IMR-90 (cell line): ENCODE results near the gene IRF4. TPM values are rescaled to one million over a fixed set of nuclear protein-coding genes. Genes with fewer than 3 reads are reported as not detected.

Experiments used
- ATAC-seq: fragments of 200-7000 bp; cut with Tn5 transposase; 2 replicates; pipeline ENCODE4 v1.9.1; 2020; ENCODE audit warnings: low read depth, mild to moderate bottlenecking, moderate library complexity
- BruUV-seq: library from RNA; stranded (reverse); fragments of 400-500 nt; replicated peaks from 2 replicates; lab custom pipeline; 2021; lab: Mats Ljungman, UMichigan
- CTCF ChIA-PET: fragments of 300-600 bp; formaldehyde crosslinking; extraction: SDS; loops from one replicate; lab custom pipeline; 2021; ENCODE audit warnings: antibody characterized with exemption; lab: Yijun Ruan, JAX
- POLR2A ChIA-PET: fragments of 300-600 bp; sonication (Branson Sonifier 250); formaldehyde crosslinking; loops from one replicate; lab custom pipeline; 2022; ENCODE audit warnings: antibody characterized with exemption; ENCODE audit not compliant: unreplicated experiment; lab: Charles Lee
- DNase-seq: peaks from one replicate; pipeline ENCODE4 v3.0.0; 2013
- H2AFZ ChIP-seq: replicated peaks from 2 replicates; pipeline ENCODE3; 2013; ENCODE audit warnings: low read length, mild to moderate bottlenecking; ENCODE audit not compliant: poor library complexity
- H2AK5ac ChIP-seq: 2 replicates; pipeline ENCODE4 v1.6.1; 2013; ENCODE audit warnings: low read depth, low read length, inconsistent platforms
- H2AK9ac ChIP-seq: replicated peaks from 2 replicates; pipeline ENCODE3; 2013; ENCODE audit warnings: mild to moderate bottlenecking, low read depth, low read length, moderate library complexity; ENCODE audit not compliant: poor library complexity
- H2BK120ac ChIP-seq: 2 replicates; pipeline ENCODE4 v1.6.1; 2013; ENCODE audit warnings: low read depth, low read length, inconsistent platforms
- H2BK15ac ChIP-seq: 3 replicates; pipeline ENCODE4 v1.6.1; 2013; ENCODE audit warnings: low read depth, low read length, inconsistent platforms
- H2BK20ac ChIP-seq: 2 replicates; pipeline ENCODE4 v1.6.1; 2013; ENCODE audit warnings: low read depth, mild to moderate bottlenecking, inconsistent platforms, low read length, moderate library complexity
- H2BK5ac ChIP-seq: 2 replicates; pipeline ENCODE4 v1.6.1; 2013; ENCODE audit warnings: mild to moderate bottlenecking, low read depth, low read length, inconsistent platforms; ENCODE audit not compliant: poor library complexity, severe bottlenecking
- H3K14ac ChIP-seq: replicated peaks from 2 replicates; pipeline ENCODE4 v1.6.1; 2013; ENCODE audit warnings: low read depth, low read length, inconsistent platforms
- H3K18ac ChIP-seq: 2 replicates; pipeline ENCODE4 v1.6.1; 2013; ENCODE audit warnings: low read depth, low read length, control low read depth
- H3K23ac ChIP-seq: 2 replicates; pipeline ENCODE4 v1.6.1; 2013; ENCODE audit warnings: low read depth, low read length, inconsistent platforms
- H3K27ac ChIP-seq: 2 replicates; pipeline ENCODE4 v1.5.1; 2013; ENCODE audit warnings: mild to moderate bottlenecking, control low read depth, low read length; ENCODE audit not compliant: insufficient read depth
- H3K27me3 ChIP-seq: 2 replicates; pipeline ENCODE4 v1.6.1; 2013; ENCODE audit warnings: low read length; ENCODE audit not compliant: control insufficient read depth, insufficient read depth
- H3K36me3 ChIP-seq: 2 replicates; pipeline ENCODE4 v1.6.1; 2013; ENCODE audit warnings: low read length, mixed read lengths; ENCODE audit not compliant: control insufficient read depth, insufficient read depth
- H3K4ac ChIP-seq: 2 replicates; pipeline ENCODE4 v1.6.1; 2013; ENCODE audit warnings: low read depth, low read length, inconsistent platforms
- H3K4me1 ChIP-seq: 2 replicates; pipeline ENCODE4 v1.6.1; 2013; ENCODE audit warnings: low read length, mixed read lengths; ENCODE audit not compliant: control insufficient read depth, insufficient read depth
- H3K4me2 ChIP-seq: 2 replicates; pipeline ENCODE4 v1.6.1; 2013; ENCODE audit warnings: low read depth, mild to moderate bottlenecking, control low read depth, low read length, moderate library complexity
- H3K4me3 ChIP-seq: 2 replicates; pipeline ENCODE4 v1.5.1; 2013; ENCODE audit warnings: low read depth, mild to moderate bottlenecking, control low read depth, low read length, moderate library complexity; ENCODE audit not compliant: insufficient read depth
- H3K56ac ChIP-seq: 2 replicates; pipeline ENCODE4 v1.6.1; 2013; ENCODE audit warnings: low read length, inconsistent platforms; ENCODE audit not compliant: insufficient read depth; ENCODE audit errors: extremely low read depth
- H3K79me1 ChIP-seq, 2 experiments: 2 replicates each; pipeline ENCODE4 v1.6.1; 2013; ENCODE audit warnings: low read length in 2 of 2, inconsistent platforms in 1 of 2, low read depth in 1 of 2
- H3K9ac ChIP-seq: 2 replicates; pipeline ENCODE4 v1.6.1; 2013; ENCODE audit warnings: low read depth, low read length, control low read depth
- H3K9me1 ChIP-seq: 2 replicates; pipeline ENCODE4 v1.6.1; 2013; ENCODE audit warnings: low read length, inconsistent platforms; ENCODE audit not compliant: insufficient read depth
- H3K9me3 ChIP-seq: 2 replicates; pipeline ENCODE4 v1.6.1; 2013; ENCODE audit warnings: low read length; ENCODE audit not compliant: control insufficient read depth, insufficient read depth
- H4K20me1 ChIP-seq: 2 replicates; pipeline ENCODE4 v1.6.1; 2013; ENCODE audit warnings: low read length, inconsistent platforms; ENCODE audit not compliant: insufficient read depth
- H4K5ac ChIP-seq: 2 replicates; pipeline ENCODE4 v1.6.1; 2013; ENCODE audit warnings: mild to moderate bottlenecking, low read depth, low read length, control low read depth
- H4K8ac ChIP-seq, 2 experiments: 2 replicates each; pipeline ENCODE4 v1.6.1; 2013; ENCODE audit warnings: low read depth in 2 of 2, low read length in 2 of 2, control low read depth in 1 of 2, inconsistent platforms in 1 of 2
- H4K91ac ChIP-seq: 2 replicates; pipeline ENCODE4 v1.6.1; 2013; ENCODE audit warnings: low read depth, low read length, inconsistent platforms; ENCODE audit not compliant: insufficient read depth
- CEBPB ChIP-seq: IDR thresholded peaks from 2 replicates; pipeline ENCODE4 v1.6.1; 2012; ENCODE audit warnings: low read depth, low read length, improper control_type of control experiment
- CHD1 ChIP-seq: IDR thresholded peaks from 2 replicates; pipeline ENCODE4 v1.6.1; 2012; ENCODE audit warnings: low read depth, low read length, improper control_type of control experiment
- FOS ChIP-seq: fragments of 150-350 bp; IDR thresholded peaks from 2 replicates; pipeline ENCODE4 v1.6.1; 2016; ENCODE audit warnings: low read depth, low read length
- MAZ ChIP-seq: IDR thresholded peaks from 2 replicates; pipeline ENCODE4 v1.6.1; 2012; ENCODE audit warnings: low read depth, mild to moderate bottlenecking, low read length, improper control_type of control experiment, moderate library complexity, borderline replicate concordance
- MXI1 ChIP-seq: IDR thresholded peaks from 2 replicates; pipeline ENCODE4 v1.6.1; 2012; ENCODE audit warnings: low read depth, mild to moderate bottlenecking, low read length, moderate library complexity, borderline replicate concordance
- NFE2L2 ChIP-seq: fragments of 150-350 bp; IDR thresholded peaks from 2 replicates; pipeline ENCODE4 v1.6.1; 2016; ENCODE audit warnings: low read depth, mild to moderate bottlenecking, low read length
- POLR2A ChIP-seq: IDR thresholded peaks from 2 replicates; pipeline ENCODE4 v1.6.1; 2012; ENCODE audit warnings: mild to moderate bottlenecking, low read depth, low read length
- RAD21 ChIP-seq: IDR thresholded peaks from 2 replicates; pipeline ENCODE4 v1.6.1; 2012; ENCODE audit warnings: low read length, improper control_type of control experiment
- RCOR1 ChIP-seq: IDR thresholded peaks from 2 replicates; pipeline ENCODE4 v1.6.1; 2012; ENCODE audit warnings: mild to moderate bottlenecking, low read length, improper control_type of control experiment; ENCODE audit not compliant: insufficient replicate concordance
- RFX5 ChIP-seq: IDR thresholded peaks from 2 replicates; pipeline ENCODE4 v1.8.0; 2012; ENCODE audit warnings: low read depth, mild to moderate bottlenecking, low read length, moderate library complexity
- SMC3 ChIP-seq: fragments of 150-350 bp; IDR thresholded peaks from 2 replicates; pipeline ENCODE4 v1.6.1; 2016; ENCODE audit warnings: low read depth, mild to moderate bottlenecking, antibody characterized with exemption, low read length, moderate library complexity
- WGBS, 2 experiments: methylation state at CpG; one replicate each; pipeline versions ENCODE4 v1.1.5 to v1.1.7; 2013; ENCODE audit warnings: missing lambda C conversion rate in 2 of 2; ENCODE audit not compliant: insufficient read length in 1 of 2; ENCODE audit errors: extremely low coverage in 2 of 2; 5-methylcytosine and 5-hydroxymethylcytosine counted together
- dilution Hi-C: fragments of 300-500 bp; cut with HindIII; formaldehyde crosslinking; loops from one replicate; pipeline ENCODE4 v1.14.3; 2018; ENCODE audit warnings: low sequenced_read_pairs; ENCODE audit not compliant: unreplicated experiment
- in situ Hi-C: fragments of 300-500 bp; cut with MboI; formaldehyde crosslinking; loops from 3 replicates; pipeline ENCODE4 v1.14.3; 2019; ENCODE audit warnings: low sequenced_read_pairs, inconsistent platforms, mixed read lengths
- intact Hi-C: fragments of 100-400 bp; cut with micrococcal nuclease; formaldehyde crosslinking; loops from 2 replicates; pipeline ENCODE4 v1.10.0; 2022
- polyA plus RNA-seq, 3 experiments: library from polyadenylated mRNA; depleted of rRNA; stranded (reverse); fragments of >200 nt; gene quantifications; 2 replicates each; pipeline ENCODE4 v1.2.3, GENCODE V29; 2012; ENCODE audit warnings: low replicate concordance in 1 of 3
- total RNA-seq: library from RNA; depleted of rRNA; stranded (reverse); fragments of >200 nt; gene quantifications from 2 replicates; pipeline ENCODE4 v1.2.3, GENCODE V29; 2012
- TF ChIP-seq, protein P1 (sequence below): fragments of 150-350 bp; IDR thresholded peaks from 2 replicates; pipeline ENCODE4 v1.6.1; 2016; ENCODE audit warnings: low read depth, mild to moderate bottlenecking, low read length, moderate library complexity, borderline replicate concordance
- TF ChIP-seq, protein P2 (sequence below): conservative IDR thresholded peaks from 2 replicates; pipeline ENCODE4 v1.5.1; 2012; ENCODE audit warnings: mild to moderate bottlenecking, low read depth, low read length, improper control_type of control experiment

Gene IRF4
- total and polyA plus RNA-seq, 2 of the 4 experiments (the other 2 are of a cell fraction) = not detected

DNA sequence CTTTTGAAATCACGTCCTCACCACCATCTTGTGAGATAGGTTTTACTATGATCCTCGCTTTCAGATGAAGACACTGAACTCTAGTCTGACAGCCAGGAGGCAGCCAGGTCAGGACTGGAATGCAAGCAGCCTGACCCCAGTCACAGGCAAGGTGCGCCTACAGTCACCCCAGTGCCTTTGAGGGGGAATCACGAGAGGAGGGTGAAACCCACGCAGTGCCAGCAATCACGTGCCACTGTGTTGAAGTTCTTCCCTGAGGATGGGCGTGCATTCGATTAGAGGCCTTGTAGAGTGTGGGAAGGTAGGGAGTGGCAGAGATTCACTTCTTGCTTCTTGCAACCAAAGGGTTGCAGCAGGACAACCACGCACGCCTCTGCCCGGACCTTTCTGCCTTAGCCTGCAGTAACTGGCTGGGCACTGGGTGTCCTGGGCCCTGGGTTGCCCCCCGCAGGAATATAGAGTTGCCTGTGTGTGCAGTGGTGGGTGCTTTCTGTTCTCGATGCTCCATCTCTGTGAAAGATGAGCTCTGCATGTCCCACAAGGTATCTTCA is 33.7 kb upstream of the IRF4 start:
- no peak overlapping the region for H2BK120ac ChIP-seq
- ChIA-PET CTCF (no interaction called here), POLR2A (no interaction called here)
- H3K9ac ChIP-seq = no peak overlapping the region
- DNase-seq (no peak), ATAC-seq (no peak)
- no peaks in the 10 kb centered on the region for H3K4me1 ChIP-seq
- H4K5ac ChIP-seq = no peak overlapping the region
- no peaks in the 10 kb centered on the region for H3K27me3 ChIP-seq
- H3K23ac ChIP-seq = no peak overlapping the region
- H3K4ac ChIP-seq = no peak overlapping the region
- H2AFZ ChIP-seq = no peak overlapping the region
- no peaks in the 10 kb centered on the region for H3K36me3 ChIP-seq
- H3K56ac ChIP-seq = no peak overlapping the region
- H3K9me1 ChIP-seq = no peaks in the 10 kb centered on the region
- intact Hi-C loops = no loop called here
- H4K8ac ChIP-seq = no peak overlapping the region
- TF ChIP-seq FOS (no peak), MAZ (no peak), SMC3 (no peak), RCOR1 (no peak), CEBPB (no peak), POLR2A (no peak), RAD21 (no peak), MXI1 (no peak), CHD1 (no peak), NFE2L2 (no peak), RFX5 (no peak)
- TF ChIP-seq, protein P1, sequence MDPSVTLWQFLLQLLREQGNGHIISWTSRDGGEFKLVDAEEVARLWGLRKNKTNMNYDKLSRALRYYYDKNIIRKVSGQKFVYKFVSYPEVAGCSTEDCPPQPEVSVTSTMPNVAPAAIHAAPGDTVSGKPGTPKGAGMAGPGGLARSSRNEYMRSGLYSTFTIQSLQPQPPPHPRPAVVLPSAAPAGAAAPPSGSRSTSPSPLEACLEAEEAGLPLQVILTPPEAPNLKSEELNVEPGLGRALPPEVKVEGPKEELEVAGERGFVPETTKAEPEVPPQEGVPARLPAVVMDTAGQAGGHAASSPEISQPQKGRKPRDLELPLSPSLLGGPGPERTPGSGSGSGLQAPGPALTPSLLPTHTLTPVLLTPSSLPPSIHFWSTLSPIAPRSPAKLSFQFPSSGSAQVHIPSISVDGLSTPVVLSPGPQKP = no peak
- TF ChIP-seq, protein P2, sequence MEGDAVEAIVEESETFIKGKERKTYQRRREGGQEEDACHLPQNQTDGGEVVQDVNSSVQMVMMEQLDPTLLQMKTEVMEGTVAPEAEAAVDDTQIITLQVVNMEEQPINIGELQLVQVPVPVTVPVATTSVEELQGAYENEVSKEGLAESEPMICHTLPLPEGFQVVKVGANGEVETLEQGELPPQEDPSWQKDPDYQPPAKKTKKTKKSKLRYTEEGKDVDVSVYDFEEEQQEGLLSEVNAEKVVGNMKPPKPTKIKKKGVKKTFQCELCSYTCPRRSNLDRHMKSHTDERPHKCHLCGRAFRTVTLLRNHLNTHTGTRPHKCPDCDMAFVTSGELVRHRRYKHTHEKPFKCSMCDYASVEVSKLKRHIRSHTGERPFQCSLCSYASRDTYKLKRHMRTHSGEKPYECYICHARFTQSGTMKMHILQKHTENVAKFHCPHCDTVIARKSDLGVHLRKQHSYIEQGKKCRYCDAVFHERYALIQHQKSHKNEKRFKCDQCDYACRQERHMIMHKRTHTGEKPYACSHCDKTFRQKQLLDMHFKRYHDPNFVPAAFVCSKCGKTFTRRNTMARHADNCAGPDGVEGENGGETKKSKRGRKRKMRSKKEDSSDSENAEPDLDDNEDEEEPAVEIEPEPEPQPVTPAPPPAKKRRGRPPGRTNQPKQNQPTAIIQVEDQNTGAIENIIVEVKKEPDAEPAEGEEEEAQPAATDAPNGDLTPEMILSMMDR = no peak
- H2BK20ac ChIP-seq = no peak overlapping the region
- no peak overlapping the region for H4K91ac ChIP-seq
- no peak overlapping the region for H2AK5ac ChIP-seq
- H2AK9ac ChIP-seq = no peak overlapping the region
- H3K14ac ChIP-seq = no peak overlapping the region
- in situ Hi-C loops = no loop called here
- H3K27ac ChIP-seq = no peak overlapping the region
- no peaks in the 10 kb centered on the region for H4K20me1 ChIP-seq
- no peak overlapping the region for H3K4me2 ChIP-seq
- H3K9me3 ChIP-seq = peaks cover 17% of the 10 kb centered on the region; the same call in 1 of the 2 replicates
- no peak overlapping the region for H3K18ac ChIP-seq
- dilution Hi-C loops = no loop called here
- H3K4me3 ChIP-seq = no peak overlapping the region
- no peak overlapping the region for H2BK15ac ChIP-seq
- H3K79me1 ChIP-seq = no peaks in the 10 kb centered on the region
- H2BK5ac ChIP-seq = no peak overlapping the region
- no TSS peak for BruUV-seq
- whole genome bisulfite sequencing, 2 experiments = 65% methylated on average over 10 of the region's 13 CpGs; no CpG with 5 or more reads in 1 of the 2 experiments
